Activated naive CD8-positive, alpha-beta T cell (primary cell): ENCODE measurements around the gene CANX.
A peak's percentile ranks its signal among the peaks of the same experiment; 100 is the strongest.
"Not testable (repeated sequence)": the region's sequence is repeated elsewhere in the genome, so short reads cannot be mapped to it uniquely, and the experiment has no call there.

Source experiments
- H3K27ac Mint-ChIP-seq: one replicate; pipeline ENCODE4 v1.8.0; 2021; ENCODE audit warnings: mixed read lengths
- H3K27me3 Mint-ChIP-seq: one replicate; pipeline ENCODE4 v1.8.0; 2021; ENCODE audit warnings: mixed read lengths
- H3K36me3 Mint-ChIP-seq: one replicate; pipeline ENCODE4 v1.8.0; 2021; ENCODE audit warnings: mixed read lengths
- H3K4me1 Mint-ChIP-seq: one replicate; pipeline ENCODE4 v1.8.0; 2021; ENCODE audit warnings: low read depth, mixed read lengths
- H3K4me3 Mint-ChIP-seq: one replicate; pipeline ENCODE4 v1.8.0; 2021; ENCODE audit warnings: mild to moderate bottlenecking, mixed read lengths
- H3K9me3 Mint-ChIP-seq: one replicate; pipeline ENCODE4 v1.8.0; 2021; ENCODE audit warnings: low read depth, mixed read lengths

CANX gene

GRCh38 chr5:179731791-179732411 is 33.1 kb downstream of the CANX start:
- Mint-ChIP-seq H3K27ac (peak overlapping the region; percentile 85), H3K36me3 (peaks cover 9% of the 10 kb centered on the region), H3K27me3 (no peaks in the 10 kb centered on the region), H3K4me3 (peak overlapping the region; percentile 77), H3K4me1 (peaks cover 40% of the 10 kb centered on the region), H3K9me3 (no peaks in the 10 kb centered on the region)

DNA sequence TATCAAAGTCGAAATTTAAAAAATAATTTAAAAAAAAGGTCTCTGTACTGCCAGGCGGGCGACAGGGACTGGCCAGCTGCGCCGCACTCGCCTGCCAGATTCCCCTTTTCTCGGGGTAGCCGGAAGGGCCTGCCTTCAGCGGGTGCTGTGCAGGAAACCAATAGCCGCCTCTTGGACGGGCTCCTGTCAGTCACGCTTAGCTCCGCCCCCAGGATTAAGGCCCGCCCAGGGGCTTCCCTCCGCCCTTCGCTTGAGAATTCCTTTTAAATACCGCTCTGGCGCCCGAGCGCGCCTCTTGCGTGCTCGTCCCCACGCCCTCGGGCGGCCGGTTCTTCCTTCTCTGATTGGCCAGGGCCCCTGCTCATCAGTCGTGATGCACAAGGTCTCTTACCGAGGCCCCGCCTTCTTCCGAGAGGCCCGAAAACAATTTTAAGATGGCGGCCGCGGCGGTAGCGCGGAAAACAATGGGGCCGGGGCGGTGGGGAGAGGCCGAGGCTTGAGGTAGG is 33.7 kb downstream of the CANX start, which contains the start of gene MAML1:
TSS of gene MAML1 (plus strand) at position 411 of the 506 bp plus-strand sequence. CDS start 291 bp downstream, outside the sequence.
- H3K4me1 Mint-ChIP-seq: peaks cover 45% of the 10 kb centered on the region
- H3K9me3 Mint-ChIP-seq: no peaks in the 10 kb centered on the region
- no peaks in the 10 kb centered on the region for H3K27me3 Mint-ChIP-seq
- H3K36me3 Mint-ChIP-seq: peaks cover 10% of the 10 kb centered on the region
- H3K27ac Mint-ChIP-seq: peak within 1 kb of the TSS; percentile 96
- peak within 1 kb of the TSS; percentile 95 for H3K4me3 Mint-ChIP-seq

- Mint-ChIP-seq H3K27me3 (no peaks in the 10 kb centered on the region), H3K4me3 (peak overlapping the region; percentile 95), H3K9me3 (no peaks in the 10 kb centered on the region), H3K36me3 (peaks cover 10% of the 10 kb centered on the region), H3K27ac (peak overlapping the region; percentile 96), H3K4me1 (peaks cover 51% of the 10 kb centered on the region)
Measured at GRCh38 chr5:179732918-179733771, 34.4 kb downstream of the CANX start.

DNA sequence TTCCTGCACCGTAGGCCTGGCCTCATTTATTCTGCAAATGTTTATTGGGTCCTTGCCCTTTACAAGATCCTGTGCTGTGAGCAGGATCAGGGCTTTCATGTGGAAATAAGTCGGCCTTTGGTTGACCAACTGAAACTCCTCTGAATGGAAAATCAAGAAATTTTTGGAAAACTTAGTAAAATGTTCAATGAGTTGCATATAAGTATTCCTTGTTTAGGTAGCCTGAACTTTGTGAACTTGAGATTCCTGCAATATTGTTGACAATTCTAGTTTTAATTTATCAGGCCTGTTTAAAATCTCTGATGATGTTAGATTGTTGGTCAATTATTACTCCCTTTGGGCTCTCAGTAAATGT is 35.0 kb downstream of the CANX start:
- H3K4me3 Mint-ChIP-seq: peak overlapping the region; percentile 95
- no peaks in the 10 kb centered on the region for H3K9me3 Mint-ChIP-seq
- H3K4me1 Mint-ChIP-seq: peaks cover 57% of the 10 kb centered on the region
- H3K27ac Mint-ChIP-seq: peak overlapping the region; percentile 96
- no peaks in the 10 kb centered on the region for H3K27me3 Mint-ChIP-seq
- H3K36me3 Mint-ChIP-seq: peaks cover 13% of the 10 kb centered on the region

- peak overlapping the region; percentile 95 for H3K4me3 Mint-ChIP-seq
- peak overlapping the region; percentile 69 for H3K27ac Mint-ChIP-seq
- peaks cover 62% of the 10 kb centered on the region for H3K4me1 Mint-ChIP-seq
- peaks cover 13% of the 10 kb centered on the region for H3K36me3 Mint-ChIP-seq
- no peaks in the 10 kb centered on the region for H3K27me3 Mint-ChIP-seq
- no peaks in the 10 kb centered on the region for H3K9me3 Mint-ChIP-seq
Measured at GRCh38 chr5:179734536-179735164, 35.9 kb downstream of the CANX start.

- H3K9me3 Mint-ChIP-seq: no peaks in the 10 kb centered on the region
- H3K4me3 Mint-ChIP-seq: peak overlapping the region; percentile 2
- H3K36me3 Mint-ChIP-seq: peaks cover 10% of the 10 kb centered on the region
- H3K4me1 Mint-ChIP-seq: peaks cover 59% of the 10 kb centered on the region
- peak overlapping the region; percentile 55 for H3K27ac Mint-ChIP-seq
- H3K27me3 Mint-ChIP-seq: no peaks in the 10 kb centered on the region
Measured at GRCh38 chr5:179738742-179739141, 40.0 kb downstream of the CANX start.

GRCh38 chr5:179744106-179744505 is 45.3 kb downstream of the CANX start:
- H3K27me3 Mint-ChIP-seq, H3K27ac Mint-ChIP-seq, H3K4me3 Mint-ChIP-seq, H3K36me3 Mint-ChIP-seq, H3K9me3 Mint-ChIP-seq: not testable (repeated sequence)
- H3K4me1 Mint-ChIP-seq: peaks cover 33% of the 10 kb centered on the region

DNA sequence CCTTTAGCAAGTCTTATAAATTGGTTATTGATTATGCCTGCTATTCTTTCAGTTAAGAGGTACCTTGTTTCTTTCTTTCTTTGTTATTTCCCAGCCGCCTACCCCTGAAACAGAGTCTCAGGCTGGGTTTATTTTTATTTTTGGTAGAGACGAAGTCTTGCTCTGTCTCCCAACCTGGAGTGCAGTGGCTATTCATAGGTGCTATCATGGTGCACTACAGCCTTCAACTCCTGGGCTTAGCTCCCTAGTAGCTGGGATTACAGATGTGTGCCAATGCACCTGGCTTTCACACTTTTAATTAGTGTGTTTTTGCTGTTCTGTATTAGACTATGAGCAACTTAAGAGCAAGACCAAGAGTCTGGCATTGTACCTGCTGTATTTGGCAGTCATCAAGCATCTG is 48.1 kb downstream of the CANX start:
- Mint-ChIP-seq H3K27ac (no peak overlapping the region), H3K9me3 (no peaks in the 10 kb centered on the region), H3K4me3 (no peak overlapping the region), H3K27me3 (no peaks in the 10 kb centered on the region), H3K36me3 (no peaks in the 10 kb centered on the region), H3K4me1 (peaks cover 22% of the 10 kb centered on the region)

GRCh38 chr5:179747811-179748210 is 49.0 kb downstream of the CANX start:
- H3K4me3 Mint-ChIP-seq: no peak overlapping the region
- H3K36me3 Mint-ChIP-seq: no peaks in the 10 kb centered on the region
- peaks cover 21% of the 10 kb centered on the region for H3K4me1 Mint-ChIP-seq
- H3K9me3 Mint-ChIP-seq: no peaks in the 10 kb centered on the region
- H3K27ac Mint-ChIP-seq: no peak overlapping the region
- no peaks in the 10 kb centered on the region for H3K27me3 Mint-ChIP-seq

DNA sequence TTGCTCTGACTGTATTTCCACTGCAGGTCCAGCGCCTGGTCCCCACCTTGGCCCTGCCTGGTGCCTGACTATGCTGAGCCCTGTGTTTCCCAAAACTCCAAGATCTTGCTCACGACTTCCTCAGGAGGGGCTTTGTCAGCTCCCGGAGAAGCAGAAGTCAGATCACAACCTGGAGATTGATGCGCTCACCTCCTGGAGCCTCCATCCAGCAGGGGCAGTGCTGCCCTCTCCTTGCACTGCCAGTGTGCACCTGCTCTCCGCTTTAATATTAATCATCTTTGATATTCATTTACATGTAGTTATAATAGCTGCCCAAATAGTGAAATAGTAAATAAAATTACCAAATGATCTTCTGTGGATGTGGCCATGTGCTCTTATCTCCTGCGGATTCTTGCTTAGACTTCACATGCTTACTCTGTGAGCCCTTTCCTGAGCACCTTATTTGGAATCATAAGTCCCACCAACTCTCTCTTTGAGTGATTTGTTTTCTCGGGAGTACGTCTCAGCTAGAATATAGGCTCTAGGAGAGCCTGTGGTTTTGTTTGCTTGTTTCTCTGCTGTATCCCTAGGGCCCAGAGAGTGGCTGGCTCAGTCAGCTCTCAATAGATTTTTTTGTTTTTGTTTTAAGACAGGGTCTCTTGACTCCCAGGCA is 51.2 kb downstream of the CANX start:
- Mint-ChIP-seq H3K4me3 (no peak overlapping the region), H3K9me3 (no peaks in the 10 kb centered on the region), H3K27me3 (no peaks in the 10 kb centered on the region), H3K36me3 (peaks cover 3% of the 10 kb centered on the region), H3K27ac (peak overlapping the region; percentile 5), H3K4me1 (peaks cover 38% of the 10 kb centered on the region)

DNA sequence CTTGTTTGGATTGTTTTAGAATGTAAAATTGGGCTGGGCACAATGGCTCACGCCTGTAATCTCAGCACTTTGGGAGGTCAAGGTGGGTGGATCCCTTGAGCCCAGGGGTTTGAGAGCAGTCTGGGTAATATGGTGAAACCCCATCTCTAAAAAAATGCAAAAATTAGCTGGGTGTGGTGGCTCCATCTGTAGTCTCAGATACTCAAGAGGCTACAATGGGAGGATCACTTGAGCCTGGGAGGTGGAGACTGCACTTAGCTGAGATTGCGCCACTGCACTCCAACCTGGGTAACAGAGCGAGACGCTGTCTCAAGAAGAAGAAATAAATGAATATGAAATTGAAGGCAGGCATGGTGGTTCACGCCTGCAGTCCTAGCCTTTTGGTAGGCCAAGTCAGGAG is 55.2 kb downstream of the CANX start:
- no peaks in the 10 kb centered on the region for H3K27me3 Mint-ChIP-seq
- no peaks in the 10 kb centered on the region for H3K9me3 Mint-ChIP-seq
- peaks cover 36% of the 10 kb centered on the region for H3K4me1 Mint-ChIP-seq
- H3K4me3 Mint-ChIP-seq: no peak overlapping the region
- peaks cover 3% of the 10 kb centered on the region for H3K36me3 Mint-ChIP-seq
- no peak overlapping the region for H3K27ac Mint-ChIP-seq

DNA sequence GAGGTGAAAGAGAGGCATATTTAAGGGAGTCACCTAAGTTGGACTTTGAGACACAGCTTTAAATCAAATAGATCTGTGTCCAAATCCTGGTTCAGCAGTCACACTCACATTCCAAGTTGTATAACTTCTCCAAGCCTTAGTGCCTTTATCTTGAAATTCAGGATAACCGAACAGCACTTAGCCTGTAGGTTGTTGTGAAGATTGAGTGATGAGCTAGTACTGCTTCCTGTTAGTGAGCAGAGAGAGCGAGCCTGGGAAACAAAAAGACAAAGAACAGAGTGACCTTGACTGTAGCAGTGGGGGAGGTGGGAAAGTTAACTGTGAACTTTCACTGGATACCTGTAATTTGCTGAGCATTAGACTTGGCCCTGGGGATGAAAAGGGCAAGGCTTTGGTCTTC is 56.3 kb downstream of the CANX start:
- peaks cover 43% of the 10 kb centered on the region for H3K4me1 Mint-ChIP-seq
- H3K36me3 Mint-ChIP-seq: peaks cover 3% of the 10 kb centered on the region
- no peaks in the 10 kb centered on the region for H3K9me3 Mint-ChIP-seq
- H3K4me3 Mint-ChIP-seq: peak overlapping the region; percentile 21
- no peaks in the 10 kb centered on the region for H3K27me3 Mint-ChIP-seq
- H3K27ac Mint-ChIP-seq: peak overlapping the region; percentile 67

DNA sequence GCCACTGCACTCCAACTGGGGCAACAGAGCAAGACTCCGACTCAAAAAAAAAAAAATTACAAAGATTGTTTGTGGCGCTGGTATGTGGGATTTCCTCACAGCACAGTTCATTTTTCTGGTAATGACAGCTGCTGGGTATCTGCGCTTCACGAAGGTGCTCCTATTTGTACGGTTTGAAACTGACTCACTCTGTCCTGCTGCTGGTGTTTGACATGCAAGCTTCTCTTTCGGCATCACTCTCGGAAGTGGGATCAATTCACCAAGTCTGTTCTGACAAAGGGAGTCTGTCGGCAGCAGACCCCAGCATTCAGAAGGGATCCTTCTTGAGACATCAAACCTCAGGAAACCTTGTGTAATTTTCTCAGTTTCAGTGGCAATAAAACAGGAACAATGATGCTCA is 60.2 kb downstream of the CANX start:
- Mint-ChIP-seq H3K36me3 (no peaks in the 10 kb centered on the region), H3K27me3 (no peaks in the 10 kb centered on the region), H3K9me3 (no peaks in the 10 kb centered on the region), H3K4me3 (no peak overlapping the region), H3K27ac (peak overlapping the region; percentile 82), H3K4me1 (peaks cover 63% of the 10 kb centered on the region)

GRCh38 chr5:179759581-179760551 is 61.1 kb downstream of the CANX start:
- peaks cover 55% of the 10 kb centered on the region for H3K4me1 Mint-ChIP-seq
- H3K4me3 Mint-ChIP-seq: peak overlapping the region; percentile 40
- H3K27me3 Mint-ChIP-seq: no peaks in the 10 kb centered on the region
- no peaks in the 10 kb centered on the region for H3K9me3 Mint-ChIP-seq
- no peaks in the 10 kb centered on the region for H3K36me3 Mint-ChIP-seq
- peak overlapping the region; percentile 82 for H3K27ac Mint-ChIP-seq
